Lower leg skin (tissue), 3 donors: ENCODE measurements around the gene TSHZ2.

ENCODE experiments used
- CTCF ChIP-seq, 3 donors: fragments of 450-650 bp; IDR thresholded peaks; one replicate each; pipeline ENCODE4 v1.5.1; 2016; ENCODE audit warnings: antibody characterized with exemption in 3 of 3, mild to moderate bottlenecking in 3 of 3, moderate library complexity in 2 of 3
- POLR2A ChIP-seq, 2 donors: fragments of 450-650 bp; IDR thresholded peaks; one replicate each; pipeline ENCODE4 v1.6.1; 2016 to 2017; ENCODE audit warnings: antibody characterized with exemption in 2 of 2, mild to moderate bottlenecking in 1 of 2, moderate library complexity in 1 of 2

DNA sequence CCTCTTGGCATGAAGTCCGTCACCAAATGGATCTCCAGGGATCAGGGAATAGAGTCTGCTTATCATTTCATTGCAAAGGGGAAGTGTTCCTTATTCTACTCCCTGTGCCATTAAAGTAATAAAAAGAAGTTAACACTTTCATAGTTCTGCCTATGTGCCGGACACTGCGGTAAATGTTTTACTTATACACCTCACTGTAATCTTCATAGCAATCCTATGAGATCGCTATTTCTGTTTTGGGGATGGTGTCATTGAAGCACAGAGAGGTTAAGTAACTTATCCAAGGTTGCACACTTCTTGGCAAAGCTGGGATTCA lies 177.7 kb downstream of the TSHZ2 start:
- TF ChIP-seq CTCF (IDR thresholded peaks at IDR 0.05) (no peak), POLR2A (IDR thresholded peaks at IDR 0.05) (no peak)
